H9 (cell line): ENCODE measurements around the gene EPB41. TPM values are rescaled to one million over a fixed set of nuclear protein-coding genes. Genes with fewer than 3 reads are reported as not detected.

Source experiments
- DNase-seq: peaks from one replicate; pipeline ENCODE4 v3.0.0-alpha.2; 2017
- H2AFZ ChIP-seq: one replicate; pipeline ENCODE4 v1.6.1; 2013; ENCODE audit warnings: mild to moderate bottlenecking, low read length, control low read depth, moderate library complexity
- H2AK5ac ChIP-seq: 2 replicates; pipeline ENCODE4 v1.6.1; 2013; ENCODE audit warnings: low read length, control low read depth, mixed read lengths; ENCODE audit not compliant: insufficient read length
- H2BK120ac ChIP-seq: one replicate; pipeline ENCODE4 v1.6.1; 2013; ENCODE audit warnings: low read depth, mild to moderate bottlenecking, low read length, control low read depth, inconsistent platforms; ENCODE audit not compliant: poor library complexity, severe bottlenecking
- H2BK12ac ChIP-seq: 2 replicates; pipeline ENCODE4 v1.6.1; 2013; ENCODE audit warnings: low read length, control low read depth, mixed read lengths, low read depth; ENCODE audit not compliant: insufficient read length
- H2BK15ac ChIP-seq: 2 replicates; pipeline ENCODE4 v1.6.1; 2013; ENCODE audit warnings: low read depth, low read length, control low read depth
- H2BK20ac ChIP-seq: one replicate; pipeline ENCODE4 v1.6.1; 2013; ENCODE audit warnings: low read depth, mild to moderate bottlenecking, low read length, control low read depth, inconsistent platforms; ENCODE audit not compliant: poor library complexity, severe bottlenecking
- H2BK5ac ChIP-seq: 2 replicates; pipeline ENCODE4 v1.6.1; 2013; ENCODE audit warnings: low read length, control low read depth, mixed read lengths; ENCODE audit not compliant: insufficient read length
- H3K14ac ChIP-seq: 2 replicates; pipeline ENCODE4 v1.6.1; 2013; ENCODE audit warnings: low read length, control low read depth; ENCODE audit not compliant: insufficient read depth
- H3K18ac ChIP-seq: 2 replicates; pipeline ENCODE4 v1.6.1; 2013; ENCODE audit warnings: low read depth, mild to moderate bottlenecking, mixed read lengths, low read length, control low read depth; ENCODE audit not compliant: insufficient read length
- H3K23ac ChIP-seq: 2 replicates; pipeline ENCODE4 v1.6.1; 2013; ENCODE audit warnings: low read length, control low read depth, mixed read lengths, low read depth; ENCODE audit not compliant: insufficient read length
- H3K23me2 ChIP-seq: 2 replicates; pipeline ENCODE4 v1.6.1; 2013; ENCODE audit warnings: low read depth, mild to moderate bottlenecking, mixed read lengths, low read length, control low read depth; ENCODE audit not compliant: insufficient read length, poor library complexity, severe bottlenecking
- H3K27ac ChIP-seq: 2 replicates; pipeline ENCODE4 v1.5.1; 2013; ENCODE audit warnings: low read length, control low read depth, mixed read lengths, low read depth; ENCODE audit not compliant: insufficient read length
- H3K27me3 ChIP-seq: 2 replicates; pipeline ENCODE4 v1.6.1; 2013; ENCODE audit warnings: low read length, control low read depth, inconsistent platforms; ENCODE audit not compliant: insufficient read depth
- H3K4ac ChIP-seq: 2 replicates; pipeline ENCODE4 v1.6.1; 2013; ENCODE audit warnings: low read depth, mild to moderate bottlenecking, control low read depth, inconsistent platforms, low read length, moderate library complexity
- H3K4me1 ChIP-seq: 2 replicates; pipeline ENCODE4 v1.6.1; 2013; ENCODE audit warnings: low read length, control low read depth, inconsistent platforms; ENCODE audit not compliant: insufficient read depth
- H3K4me2 ChIP-seq: 2 replicates; pipeline ENCODE4 v1.6.1; 2013; ENCODE audit warnings: low read length, control low read depth, mixed read lengths; ENCODE audit not compliant: insufficient read length, insufficient read depth
- H3K56ac ChIP-seq: 2 replicates; pipeline ENCODE4 v1.6.1; 2013; ENCODE audit warnings: low read depth, mild to moderate bottlenecking, mixed read lengths, low read length, control low read depth; ENCODE audit not compliant: insufficient read length
- H3K79me1 ChIP-seq: 2 replicates; pipeline ENCODE4 v1.6.1; 2013; ENCODE audit warnings: low read depth, mild to moderate bottlenecking, moderate library complexity, low read length, control low read depth, inconsistent platforms; ENCODE audit not compliant: insufficient read depth, poor library complexity, severe bottlenecking
- H3K79me2 ChIP-seq: 2 replicates; pipeline ENCODE4 v1.6.1; 2013; ENCODE audit warnings: low read length, control low read depth, inconsistent platforms; ENCODE audit not compliant: insufficient read depth
- H3K9ac ChIP-seq: 2 replicates; pipeline ENCODE4 v1.6.1; 2013; ENCODE audit warnings: low read length, control low read depth, mixed read lengths; ENCODE audit not compliant: insufficient read length; ENCODE audit errors: extremely low read depth
- H3K9me3 ChIP-seq: one replicate; pipeline ENCODE4 v1.6.1; 2013; ENCODE audit warnings: low read depth, low read length, inconsistent platforms; ENCODE audit not compliant: control insufficient read depth
- H3T11ph ChIP-seq: one replicate; pipeline ENCODE4 v1.6.1; 2013; ENCODE audit warnings: mild to moderate bottlenecking, low read length, control low read depth, inconsistent platforms
- H4K20me1 ChIP-seq: one replicate; pipeline ENCODE4 v1.6.1; 2013; ENCODE audit not compliant: control insufficient read depth, insufficient read length, insufficient read depth
- H4K5ac ChIP-seq: 2 replicates; pipeline ENCODE4 v1.6.1; 2013; ENCODE audit warnings: low read depth, mild to moderate bottlenecking, mixed read lengths, low read length, control low read depth; ENCODE audit not compliant: insufficient read length
- H4K8ac ChIP-seq: replicated peaks from 2 replicates; pipeline ENCODE4 v1.6.1; 2013; ENCODE audit warnings: low read length, control low read depth, mixed read lengths, low read depth; ENCODE audit not compliant: insufficient read length
- H4K91ac ChIP-seq: 2 replicates; pipeline ENCODE4 v1.6.1; 2013; ENCODE audit warnings: low read depth, mild to moderate bottlenecking, moderate library complexity, mixed read lengths, low read length, control low read depth; ENCODE audit not compliant: insufficient read length
- H3K27ac Mint-ChIP-seq, 3 experiments: 2 replicates in 2 of 3; 3 replicates in 1 of 3; pipeline ENCODE4 v1.8.0; 2020 to 2021; ENCODE audit warnings: mixed read lengths in 3 of 3, mild to moderate bottlenecking in 1 of 3, moderate library complexity in 1 of 3
- H3K27me3 Mint-ChIP-seq: 2 replicates; pipeline ENCODE4 v1.8.0; 2021; ENCODE audit warnings: low read depth, mild to moderate bottlenecking, moderate library complexity, mixed read lengths
- H3K36me3 Mint-ChIP-seq, 3 experiments: 2 replicates in 2 of 3; 3 replicates in 1 of 3; pipeline ENCODE4 v1.8.0; 2020 to 2021; ENCODE audit warnings: low read depth in 3 of 3, mixed read lengths in 3 of 3; ENCODE audit not compliant: insufficient read depth in 1 of 3
- H3K4me1 Mint-ChIP-seq, 2 experiments: 2 replicates each; pipeline ENCODE4 v1.8.0; 2020; ENCODE audit warnings: mixed read lengths in 2 of 2
- H3K4me3 Mint-ChIP-seq, 2 experiments: 2 replicates in 1 of 2; 3 replicates in 1 of 2; pipeline ENCODE4 v1.8.0; 2020 to 2021; ENCODE audit warnings: mild to moderate bottlenecking in 2 of 2, mixed read lengths in 2 of 2, moderate library complexity in 1 of 2
- H3K9me3 Mint-ChIP-seq, 2 experiments: 2 replicates in 1 of 2; 3 replicates in 1 of 2; pipeline ENCODE4 v1.8.0; 2020; ENCODE audit warnings: mild to moderate bottlenecking in 2 of 2, mixed read lengths in 2 of 2, moderate library complexity in 1 of 2
- CTCF ChIP-seq: fragments of 200-600 bp; sonication (generic); conservative IDR thresholded peaks from 3 replicates; pipeline ENCODE4 v1.8.0; 2021; ENCODE audit warnings: antibody characterized with exemption, mild to moderate bottlenecking
- WGBS: extraction: QIAGEN DNeasy Blood & Tissue Kit; methylation state at CpG from one replicate; pipeline ENCODE4 v1.1.7; 2013; ENCODE audit warnings: missing lambda C conversion rate, low lambda C conversion rate, mixed read lengths; ENCODE audit not compliant: insufficient read length; ENCODE audit errors: extremely low coverage; 5-methylcytosine and 5-hydroxymethylcytosine counted together
- total RNA-seq: library from RNA; stranded (reverse); gene quantifications from 2 replicates; pipeline ENCODE4 v1.2.1, GENCODE V29; 2021

Gene EPB41
- total RNA-seq, 1 experiment from 2014 or later: 75.4 TPM

DNA sequence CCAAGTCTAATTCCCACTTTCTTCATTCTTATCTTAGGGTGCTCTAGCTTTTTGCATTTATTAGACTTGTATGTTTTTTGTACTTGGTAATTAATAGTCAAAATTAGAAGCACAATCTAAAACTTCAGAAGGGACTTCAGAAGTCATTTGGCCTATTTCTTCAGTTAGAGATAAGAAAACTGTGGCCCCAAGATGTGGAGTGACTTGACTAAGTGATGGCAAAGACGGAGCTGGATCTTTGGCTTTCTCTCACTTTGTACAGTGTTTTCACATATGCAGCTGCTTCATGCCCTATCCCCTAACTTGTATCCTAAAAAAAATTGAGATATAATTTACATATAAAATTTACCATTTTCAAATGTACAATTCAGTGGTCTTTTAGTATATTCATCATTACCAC is 21.7 kb downstream of the EPB41 start:
- H4K8ac ChIP-seq: no peak overlapping the region
- no peaks in the 10 kb centered on the region for H4K20me1 ChIP-seq
- H3K4me3 Mint-ChIP-seq: no peak overlapping the region
- no peaks in the 10 kb centered on the region for H3K4me1 ChIP-seq
- no peaks in the 10 kb centered on the region for H3K9me3 Mint-ChIP-seq
- H2AFZ ChIP-seq: no peak overlapping the region
- no peak overlapping the region for H2BK12ac ChIP-seq
- no peak overlapping the region for H3K27ac ChIP-seq
- DNase-seq: no peak
- no peak overlapping the region for H2BK120ac ChIP-seq
- no peaks in the 10 kb centered on the region for H3K27me3 ChIP-seq
- no peak overlapping the region for H4K91ac ChIP-seq
- no peak overlapping the region for H3K18ac ChIP-seq
- no peak overlapping the region for H2AK5ac ChIP-seq
- no peak overlapping the region for H2BK15ac ChIP-seq
- no peaks in the 10 kb centered on the region for H3K27me3 Mint-ChIP-seq
- no peak overlapping the region for H3K14ac ChIP-seq
- H3K4me2 ChIP-seq: no peak overlapping the region
- H3K9ac ChIP-seq: no peak overlapping the region
- no peaks in the 10 kb centered on the region for H3K36me3 Mint-ChIP-seq
- H3K56ac ChIP-seq: no peak overlapping the region
- H3K9me3 ChIP-seq: no peaks in the 10 kb centered on the region
- WGBS: no CpG with 5 or more reads among the region's 1 CpG
- TF ChIP-seq CTCF: no peak
- H3K4ac ChIP-seq: no peak overlapping the region
- H3K79me2 ChIP-seq: no peaks in the 10 kb centered on the region; the same call in 1 of the 2 replicates
- no peak overlapping the region for H3K27ac Mint-ChIP-seq
- no peak overlapping the region for H2BK20ac ChIP-seq
- H2BK5ac ChIP-seq: no peak overlapping the region
- H3K79me1 ChIP-seq: peaks cover 3% of the 10 kb centered on the region
- peaks cover 3 to 8% of the 10 kb centered on the region in 2 experiments; a peak in 3 of 4 replicates for H3K4me1 Mint-ChIP-seq
- no peak overlapping the region for H3T11ph ChIP-seq
- no peak overlapping the region for H4K5ac ChIP-seq
- no peaks in the 10 kb centered on the region for H3K23me2 ChIP-seq
- H3K23ac ChIP-seq: no peak overlapping the region
